ENCODE data around the gene IFT88. TPM values are rescaled to one million over a fixed set of nuclear protein-coding genes. Genes with fewer than 3 reads are reported as not detected.

The IFT88 gene
- total and polyA plus RNA-seq, 9 of the 15 experiments (the other 6 are each of a cell fraction or from before 2014, with no cell fraction given): 8.3 to 13.5 (median 10.0) TPM

GRCh38 chr13:20720499-20720898 is 153.5 kb downstream of the IFT88 start:
- no peak for FAIRE-seq
- DNase-seq (ENCODE audit: extremely low read depth in 1 of 4, low spot score in 3 of 4): no peak
- WGBS (ENCODE audit: insufficient coverage, low coverage, missing lambda C conversion rate): 23% methylated on average over 3 of the region's 11 CpGs
- no TSS peak for BruUV-seq (replicated peaks)
- Histone ChIP-seq H3K9ac (ENCODE audit: insufficient read depth in 1 of 2, low read depth in 2 of 2, low read length in 2 of 2) (no peak overlapping the region; a peak in 1 of 4 replicates), H3K9me1 (ENCODE audit: control insufficient read depth, insufficient read depth, low read length) (no peaks in the 10 kb centered on the region), H3K27me3 (ENCODE audit: control insufficient read depth in 2 of 2, insufficient read depth in 2 of 2, low read length in 2 of 2) (peaks cover 0 to 16% of the 10 kb centered on the region in 2 experiments; a peak in 2 of 5 replicates), H3K4me3 (no peak overlapping the region), H3K79me2 (ENCODE audit: control insufficient read depth, insufficient read depth, low read length) (no peaks in the 10 kb centered on the region), H3K36me3 (ENCODE audit: control insufficient read depth, insufficient read depth, low read length) (no peaks in the 10 kb centered on the region), H3K4me1 (replicated peaks in 1 of 2; ENCODE audit: control insufficient read depth in 2 of 2, insufficient read depth in 2 of 2, low read length in 2 of 2) (peaks cover 0 to 22% of the 10 kb centered on the region in 2 experiments; a peak in 2 of 5 replicates), H3K9me3 (replicated peaks; ENCODE audit: control insufficient read depth, insufficient read depth, low read depth, low read length) (no peaks in the 10 kb centered on the region), H3K4me2 (ENCODE audit: insufficient read depth, low read length) (no peak overlapping the region), H2AFZ (ENCODE audit: low read depth, low read length) (no peak overlapping the region), H4K20me1 (replicated peaks; ENCODE audit: control insufficient read depth, insufficient read depth, low read length) (no peaks in the 10 kb centered on the region), H3K27ac (ENCODE audit: extremely low read depth, low read depth, low read length) (no peak overlapping the region)
- in situ Hi-C loops (cut with MboI): no loop called here
- POLR2A ChIA-PET: no interaction called here
- no peak for ATAC-seq
- CTCF ChIA-PET (ENCODE audit: low intra/inter-chr PET ratio): no interaction called here
- intact Hi-C loops (cut with micrococcal nuclease): no loop called here
- no peak for TF ChIP-seq ZNF124 (CRISPR knock-in tag; IDR thresholded peaks at IDR 0.05)
- TF ChIP-seq TCF3 (CRISPR knock-in tag; IDR thresholded peaks at IDR 0.05): no peak
- TF ChIP-seq MGA (IDR thresholded peaks at IDR 0.05): no peak
- no peak for TF ChIP-seq PKNOX1 (IDR thresholded peaks at IDR 0.05)
- TF ChIP-seq CEBPG (CRISPR knock-in tag; IDR thresholded peaks at IDR 0.05): no peak
- no peak for TF ChIP-seq CEBPG (tag; conservative IDR thresholded peaks at IDR 0.05 in 1 of 2, IDR thresholded peaks at IDR 0.05 in 1 of 2)
- no peak for TF ChIP-seq ETV6 (IDR thresholded peaks at IDR 0.05; ENCODE audit: borderline replicate concordance in 1 of 2, low read depth in 2 of 2, low read length in 1 of 2)
- no peak for TF ChIP-seq ETV6 (CRISPR knock-in tag; IDR thresholded peaks at IDR 0.05; ENCODE audit: borderline replicate concordance)
- no peak for TF ChIP-seq LEF1 (IDR thresholded peaks at IDR 0.05)
- TF ChIP-seq IFI16 (CRISPR knock-in tag; IDR thresholded peaks at IDR 0.05): no peak

All from K562 (cell line).